ENCODE results near the gene AHI1.

DNA sequence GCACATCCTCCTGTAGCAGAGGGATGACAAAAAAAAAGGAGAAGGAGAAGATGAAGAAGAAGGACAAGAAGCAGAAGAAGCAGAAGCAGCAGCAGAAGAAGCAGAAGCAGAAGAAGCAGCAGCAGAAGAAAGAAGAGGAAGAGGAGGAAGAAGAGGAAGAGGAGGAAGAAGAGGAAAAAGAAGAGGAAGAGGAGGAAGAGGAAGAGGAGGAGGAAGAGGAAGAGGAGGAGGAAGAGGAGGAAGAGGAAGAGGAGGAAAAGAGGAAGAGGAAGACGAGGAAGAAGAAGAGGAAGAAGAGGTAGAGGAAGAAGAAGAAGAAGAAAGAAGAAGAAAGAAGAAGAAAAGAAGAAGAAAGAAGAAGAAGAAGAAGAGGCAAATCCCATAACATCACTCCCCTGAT is 35.0 kb upstream of the AHI1 start:
- TF ChIP-seq IRF1 (CRISPR knock-in tag; IDR thresholded peaks at IDR 0.05): no peak
- TF ChIP-seq, protein P1, sequence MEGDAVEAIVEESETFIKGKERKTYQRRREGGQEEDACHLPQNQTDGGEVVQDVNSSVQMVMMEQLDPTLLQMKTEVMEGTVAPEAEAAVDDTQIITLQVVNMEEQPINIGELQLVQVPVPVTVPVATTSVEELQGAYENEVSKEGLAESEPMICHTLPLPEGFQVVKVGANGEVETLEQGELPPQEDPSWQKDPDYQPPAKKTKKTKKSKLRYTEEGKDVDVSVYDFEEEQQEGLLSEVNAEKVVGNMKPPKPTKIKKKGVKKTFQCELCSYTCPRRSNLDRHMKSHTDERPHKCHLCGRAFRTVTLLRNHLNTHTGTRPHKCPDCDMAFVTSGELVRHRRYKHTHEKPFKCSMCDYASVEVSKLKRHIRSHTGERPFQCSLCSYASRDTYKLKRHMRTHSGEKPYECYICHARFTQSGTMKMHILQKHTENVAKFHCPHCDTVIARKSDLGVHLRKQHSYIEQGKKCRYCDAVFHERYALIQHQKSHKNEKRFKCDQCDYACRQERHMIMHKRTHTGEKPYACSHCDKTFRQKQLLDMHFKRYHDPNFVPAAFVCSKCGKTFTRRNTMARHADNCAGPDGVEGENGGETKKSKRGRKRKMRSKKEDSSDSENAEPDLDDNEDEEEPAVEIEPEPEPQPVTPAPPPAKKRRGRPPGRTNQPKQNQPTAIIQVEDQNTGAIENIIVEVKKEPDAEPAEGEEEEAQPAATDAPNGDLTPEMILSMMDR (IDR thresholded peaks at IDR 0.05): no peak

Data from WTC11 (cell line).